Choroid plexus epithelial cell (primary cell): ENCODE data around the gene NUP50.
A peak's percentile ranks its signal among the peaks of the same experiment; 100 is the strongest.

Source experiments
- DNase-seq: peaks from one replicate; pipeline ENCODE4 v3.0.0-alpha.2; 2010; ENCODE audit warnings: low read depth
- H3K4me3 ChIP-seq: 2 replicates; pipeline ENCODE4 v1.5.1; 2011; ENCODE audit warnings: low read depth, mild to moderate bottlenecking, control low read depth, low read length, moderate library complexity
- TF ChIP-seq, protein P1 (sequence below): conservative IDR thresholded peaks from 2 replicates; pipeline ENCODE4 v1.5.1; 2011; ENCODE audit warnings: low read depth, mild to moderate bottlenecking, control low read depth, inconsistent platforms, low read length, moderate library complexity

NUP50 gene

DNA sequence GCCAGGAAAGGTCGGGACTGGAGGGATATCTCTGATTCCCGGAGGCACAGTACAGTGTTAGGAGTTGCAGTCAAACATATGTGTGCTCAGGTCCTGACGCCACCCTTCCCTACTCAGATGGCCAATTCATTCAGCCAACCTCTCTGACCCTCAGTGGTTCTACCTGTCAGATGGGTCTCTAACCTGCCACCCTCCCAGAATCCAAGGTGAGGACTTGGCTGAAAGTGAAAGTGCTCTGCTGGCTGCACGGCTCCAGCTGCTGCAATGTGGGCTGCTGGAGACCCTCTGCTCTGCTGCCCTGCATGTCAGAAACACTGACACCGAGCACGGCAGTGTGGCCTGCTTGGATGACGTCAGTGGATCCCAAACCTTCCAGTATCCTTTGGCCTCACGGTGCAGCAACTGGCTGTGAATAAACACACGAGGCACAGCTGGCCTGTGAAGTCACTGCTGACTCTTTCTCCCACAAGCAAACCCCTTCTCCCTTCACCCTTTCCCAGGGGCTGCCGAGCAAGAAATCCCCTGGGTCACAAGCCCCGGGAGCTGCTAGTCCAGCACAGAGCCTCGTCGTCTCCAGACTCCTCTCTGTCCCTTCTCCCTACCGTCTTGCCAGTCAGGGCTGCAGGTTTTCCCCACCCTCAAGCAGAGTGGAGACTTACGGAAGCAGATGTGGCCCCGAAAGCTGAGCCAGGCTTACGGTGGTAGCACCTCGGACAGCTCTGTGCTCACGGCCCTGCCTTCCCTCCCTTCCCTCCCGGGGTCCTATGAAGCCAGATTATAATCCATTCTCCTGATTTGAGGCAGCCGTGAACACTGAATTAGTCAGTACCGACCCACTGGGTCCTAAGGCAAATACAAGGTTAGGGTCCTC, 52.6 kb downstream of the NUP50 start:
- TF ChIP-seq, protein P1, sequence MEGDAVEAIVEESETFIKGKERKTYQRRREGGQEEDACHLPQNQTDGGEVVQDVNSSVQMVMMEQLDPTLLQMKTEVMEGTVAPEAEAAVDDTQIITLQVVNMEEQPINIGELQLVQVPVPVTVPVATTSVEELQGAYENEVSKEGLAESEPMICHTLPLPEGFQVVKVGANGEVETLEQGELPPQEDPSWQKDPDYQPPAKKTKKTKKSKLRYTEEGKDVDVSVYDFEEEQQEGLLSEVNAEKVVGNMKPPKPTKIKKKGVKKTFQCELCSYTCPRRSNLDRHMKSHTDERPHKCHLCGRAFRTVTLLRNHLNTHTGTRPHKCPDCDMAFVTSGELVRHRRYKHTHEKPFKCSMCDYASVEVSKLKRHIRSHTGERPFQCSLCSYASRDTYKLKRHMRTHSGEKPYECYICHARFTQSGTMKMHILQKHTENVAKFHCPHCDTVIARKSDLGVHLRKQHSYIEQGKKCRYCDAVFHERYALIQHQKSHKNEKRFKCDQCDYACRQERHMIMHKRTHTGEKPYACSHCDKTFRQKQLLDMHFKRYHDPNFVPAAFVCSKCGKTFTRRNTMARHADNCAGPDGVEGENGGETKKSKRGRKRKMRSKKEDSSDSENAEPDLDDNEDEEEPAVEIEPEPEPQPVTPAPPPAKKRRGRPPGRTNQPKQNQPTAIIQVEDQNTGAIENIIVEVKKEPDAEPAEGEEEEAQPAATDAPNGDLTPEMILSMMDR, result no peak
- peak; percentile 67 for DNase-seq
- H3K4me3 ChIP-seq, result peak overlapping the region; percentile 24

DNA sequence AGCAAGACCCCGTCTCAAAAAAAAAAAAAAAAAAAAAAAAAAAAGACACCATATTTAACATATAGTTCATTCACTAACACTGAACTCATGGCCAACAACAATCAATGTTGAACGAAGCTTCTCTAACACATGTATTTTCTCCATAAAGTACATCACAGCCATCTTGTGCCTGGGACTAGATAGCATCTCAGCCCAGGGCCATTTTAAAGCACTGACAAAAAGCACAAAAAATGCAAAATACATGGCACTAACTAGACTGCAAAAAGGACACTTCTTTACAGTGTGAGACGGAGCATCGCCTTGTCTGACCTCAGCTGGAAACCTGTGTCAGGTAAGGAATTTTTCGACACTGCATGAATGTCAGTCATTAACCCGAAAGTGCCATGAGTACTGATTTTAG, 53.6 kb downstream of the NUP50 start:
- no peak overlapping the region for H3K4me3 ChIP-seq
- TF ChIP-seq, protein P1, result no peak
- DNase-seq, result no peak

DNA sequence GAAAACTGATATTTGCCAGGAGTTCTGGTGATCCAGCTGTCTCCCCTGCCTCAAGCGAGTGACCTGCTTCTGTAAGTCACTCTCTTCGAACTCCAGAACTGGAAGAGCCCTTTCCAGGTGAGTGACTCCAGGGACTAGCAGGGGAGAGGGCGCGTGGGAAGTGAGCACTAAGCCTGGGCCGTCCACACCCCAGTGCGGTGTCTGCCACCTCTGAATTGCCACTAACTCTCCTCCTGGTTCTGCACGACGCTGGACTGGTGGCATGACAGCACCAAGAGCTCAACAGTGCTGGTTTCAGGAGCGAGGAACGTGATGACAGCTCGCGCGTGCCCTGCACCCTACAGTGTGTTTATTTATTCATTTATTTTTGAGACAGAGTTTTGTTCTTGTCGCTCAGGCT, 54.1 kb downstream of the NUP50 start:
- no peak overlapping the region for H3K4me3 ChIP-seq
- DNase-seq, result no peak
- TF ChIP-seq, protein P1, result no peak

DNA sequence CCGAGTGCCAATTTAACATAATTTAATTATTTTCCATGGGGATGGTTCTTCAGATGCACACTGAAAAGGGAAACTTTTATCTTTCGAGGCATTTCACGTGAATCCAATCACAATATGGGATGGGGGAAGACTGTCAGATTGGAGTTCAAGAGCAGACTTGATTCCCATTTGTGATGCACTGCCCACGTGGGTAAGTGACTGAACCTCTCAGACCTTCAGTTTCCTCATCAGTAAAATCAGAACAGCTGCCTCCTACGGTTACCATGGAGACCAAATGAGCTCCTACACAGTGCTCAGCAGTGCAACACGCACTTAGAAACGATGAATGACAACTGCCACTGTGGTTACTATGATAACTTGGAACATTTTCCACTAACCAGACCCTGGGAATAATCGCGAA, 55.3 kb downstream of the NUP50 start:
- TF ChIP-seq, protein P1, result no peak
- no peak for DNase-seq
- no peak overlapping the region for H3K4me3 ChIP-seq

DNA sequence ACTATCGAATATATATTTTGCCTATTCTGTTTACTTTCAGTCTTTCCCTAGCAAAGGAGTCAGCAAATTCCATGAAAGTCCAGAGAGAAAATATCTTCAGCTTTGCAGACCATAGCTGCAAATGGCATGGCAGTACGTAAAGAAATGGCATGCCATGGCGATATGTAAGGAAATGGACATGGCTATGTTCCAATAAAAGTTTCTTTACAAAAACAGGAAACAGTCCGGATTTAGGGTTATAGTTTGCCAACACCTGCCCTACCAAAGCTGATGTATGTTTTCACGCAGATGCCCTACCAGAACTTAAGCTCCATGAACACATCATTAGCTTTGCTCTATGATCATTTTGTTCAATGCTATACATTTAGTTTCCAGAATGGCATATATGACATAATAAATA, 57.5 kb downstream of the NUP50 start:
- TF ChIP-seq, protein P1, result no peak
- no peak for DNase-seq
- no peak overlapping the region for H3K4me3 ChIP-seq

DNA sequence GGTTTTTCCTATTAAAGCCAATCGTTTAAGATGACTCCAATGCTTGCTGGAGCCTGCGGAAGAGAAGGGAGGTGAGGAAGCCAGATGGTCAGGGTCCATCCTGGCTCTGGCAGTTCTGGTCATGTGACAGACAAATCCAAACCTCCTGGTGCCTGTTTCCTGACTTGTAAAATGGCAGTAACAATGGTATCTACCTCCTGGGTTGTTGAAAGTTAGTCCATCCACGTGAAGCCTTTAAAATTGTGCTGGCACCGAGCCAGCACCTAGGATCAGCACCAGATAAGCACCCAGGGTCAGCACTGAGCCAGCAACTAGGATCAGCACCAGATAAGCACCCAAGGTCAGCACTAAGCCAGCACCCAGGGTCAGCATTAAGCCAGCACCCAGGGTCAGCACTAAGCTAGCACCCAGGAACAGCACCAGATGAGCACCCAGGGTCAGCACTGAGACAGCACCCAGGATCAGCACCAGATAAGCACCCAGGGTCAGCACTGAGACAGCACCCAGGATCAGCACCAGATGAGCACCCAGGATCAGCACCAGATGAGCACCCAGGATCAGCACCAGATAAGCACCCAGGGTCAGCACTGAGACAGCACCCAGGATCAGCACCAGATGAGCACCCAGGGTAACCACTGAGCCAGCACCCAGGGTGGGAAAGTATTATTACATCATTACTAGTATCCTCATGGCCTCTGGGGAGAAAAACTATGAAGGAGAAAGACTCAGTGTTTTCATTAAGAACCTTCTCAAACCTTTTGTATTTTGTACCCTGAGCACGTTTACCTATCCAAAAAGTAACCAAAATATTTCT, 59.8 kb downstream of the NUP50 start:
- DNase-seq, result no peak
- TF ChIP-seq, protein P1, result no peak
- H3K4me3 ChIP-seq, result no peak overlapping the region
